Raji (cell line): ENCODE results near the gene INSIG1.

Experiments
- POLR2A ChIP-seq: IDR thresholded peaks from 2 replicates; pipeline ENCODE4 v1.6.1; 2011; ENCODE audit warnings: low read depth, low read length, control low read depth; ENCODE audit not compliant: insufficient read depth

Gene INSIG1

DNA sequence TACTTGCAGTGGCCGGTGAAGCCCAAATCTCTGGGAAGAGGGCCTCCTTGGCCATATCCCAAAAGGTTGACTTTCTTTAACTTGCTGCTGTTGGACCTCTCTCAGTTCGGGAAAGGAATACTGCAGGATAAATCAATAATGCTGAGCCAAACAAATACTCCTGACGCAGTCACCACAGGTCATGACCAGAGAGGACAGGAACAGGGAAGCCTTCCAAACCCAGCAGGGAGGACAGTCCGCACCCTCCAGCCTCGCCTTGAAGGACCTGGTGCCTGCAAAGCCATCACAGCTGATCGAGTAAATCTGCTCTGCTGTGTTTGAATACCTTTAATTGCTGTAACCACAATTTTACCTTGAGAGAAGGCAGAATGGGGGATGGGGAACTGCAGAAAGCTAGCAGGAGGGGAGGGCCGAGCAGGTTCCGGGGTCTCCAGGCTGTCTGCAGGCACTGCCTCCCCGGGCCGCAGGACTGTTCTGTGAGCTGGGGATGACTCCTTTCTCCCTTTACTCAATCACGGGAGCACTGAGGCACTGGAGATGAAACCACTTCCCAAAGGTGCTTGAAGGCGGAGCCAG lies 20.8 kb upstream of the INSIG1 start:
- TF ChIP-seq POLR2A = no peak

DNA sequence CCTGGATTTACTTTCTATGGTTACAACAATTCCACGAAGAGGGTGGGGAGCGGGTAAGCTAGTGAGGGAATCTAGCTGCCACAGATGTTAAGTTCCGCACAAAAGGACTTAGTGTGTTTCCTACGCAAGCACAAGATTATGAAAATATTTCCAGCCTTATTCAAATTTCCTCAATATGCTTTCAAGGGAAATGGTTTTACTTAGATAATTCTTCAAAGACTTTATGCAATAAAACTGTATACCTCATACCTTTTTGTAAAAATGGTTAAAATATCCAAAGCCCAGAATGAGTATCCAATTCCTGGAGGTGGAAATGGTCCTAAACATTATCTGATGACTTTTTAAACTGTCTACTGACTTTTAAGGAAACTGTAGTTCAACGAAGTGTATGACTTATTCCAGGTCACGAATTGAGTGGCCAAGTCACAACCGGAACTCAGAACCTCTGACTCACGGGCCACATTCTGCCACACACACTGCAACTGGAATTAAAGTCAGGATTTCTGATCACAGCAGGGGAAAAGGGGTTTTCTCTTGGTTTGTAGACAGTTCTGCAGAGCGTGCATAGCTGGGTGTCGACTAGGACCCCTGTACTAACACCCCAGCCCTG lies 20.2 kb upstream of the INSIG1 start:
- TF ChIP-seq POLR2A = no peak

DNA sequence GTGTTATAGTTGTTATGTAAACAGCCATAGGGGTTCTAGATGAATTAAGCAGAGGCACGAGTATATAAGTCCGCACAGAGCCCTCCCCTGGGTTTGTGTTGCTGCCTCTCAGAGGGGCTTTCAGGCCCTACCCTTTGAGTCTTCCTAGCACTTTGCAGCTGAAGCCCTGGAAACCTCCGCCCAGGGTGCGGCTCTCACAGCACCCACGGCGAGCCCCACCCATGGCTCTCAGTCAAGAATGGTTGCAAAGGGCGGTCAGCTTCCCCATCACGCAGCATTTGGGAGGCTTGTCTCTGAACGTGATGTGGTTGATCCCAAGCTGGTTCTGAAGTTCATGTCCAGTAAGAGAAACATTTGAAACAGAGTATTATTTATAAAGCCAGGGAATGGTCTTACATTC lies 18.8 kb upstream of the INSIG1 start:
- no peak for TF ChIP-seq POLR2A

DNA sequence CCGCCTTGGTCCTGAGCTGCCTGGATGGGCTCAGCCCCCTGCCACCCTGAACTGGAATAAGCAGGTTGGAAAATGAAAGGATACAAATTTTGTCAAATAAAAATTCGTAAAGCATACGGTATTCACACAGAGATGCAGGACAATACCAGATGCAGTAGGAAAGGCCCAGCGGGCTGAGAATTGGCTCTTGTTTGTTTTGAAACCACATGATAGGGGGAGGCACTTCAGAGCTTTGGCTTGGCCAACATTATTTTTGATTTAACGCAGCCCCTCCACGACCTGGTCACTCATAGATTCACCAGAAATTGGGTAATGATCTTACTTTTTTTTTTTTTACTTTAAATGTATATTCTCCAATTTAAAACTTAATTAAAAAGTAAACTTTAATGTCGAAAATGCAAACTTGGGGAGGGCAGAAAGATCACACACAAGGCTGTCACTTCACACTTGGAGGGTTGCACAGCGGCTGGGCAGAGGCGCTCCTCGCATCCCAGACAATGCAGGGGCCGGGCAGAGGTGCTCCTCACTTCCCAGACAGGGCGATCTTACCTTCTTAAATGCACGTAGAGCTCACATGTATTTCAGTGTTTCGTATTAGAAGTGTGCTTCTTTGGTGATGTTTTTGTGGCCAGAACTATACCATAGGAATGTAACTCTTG lies 17.8 kb upstream of the INSIG1 start:
- TF ChIP-seq POLR2A = no peak

DNA sequence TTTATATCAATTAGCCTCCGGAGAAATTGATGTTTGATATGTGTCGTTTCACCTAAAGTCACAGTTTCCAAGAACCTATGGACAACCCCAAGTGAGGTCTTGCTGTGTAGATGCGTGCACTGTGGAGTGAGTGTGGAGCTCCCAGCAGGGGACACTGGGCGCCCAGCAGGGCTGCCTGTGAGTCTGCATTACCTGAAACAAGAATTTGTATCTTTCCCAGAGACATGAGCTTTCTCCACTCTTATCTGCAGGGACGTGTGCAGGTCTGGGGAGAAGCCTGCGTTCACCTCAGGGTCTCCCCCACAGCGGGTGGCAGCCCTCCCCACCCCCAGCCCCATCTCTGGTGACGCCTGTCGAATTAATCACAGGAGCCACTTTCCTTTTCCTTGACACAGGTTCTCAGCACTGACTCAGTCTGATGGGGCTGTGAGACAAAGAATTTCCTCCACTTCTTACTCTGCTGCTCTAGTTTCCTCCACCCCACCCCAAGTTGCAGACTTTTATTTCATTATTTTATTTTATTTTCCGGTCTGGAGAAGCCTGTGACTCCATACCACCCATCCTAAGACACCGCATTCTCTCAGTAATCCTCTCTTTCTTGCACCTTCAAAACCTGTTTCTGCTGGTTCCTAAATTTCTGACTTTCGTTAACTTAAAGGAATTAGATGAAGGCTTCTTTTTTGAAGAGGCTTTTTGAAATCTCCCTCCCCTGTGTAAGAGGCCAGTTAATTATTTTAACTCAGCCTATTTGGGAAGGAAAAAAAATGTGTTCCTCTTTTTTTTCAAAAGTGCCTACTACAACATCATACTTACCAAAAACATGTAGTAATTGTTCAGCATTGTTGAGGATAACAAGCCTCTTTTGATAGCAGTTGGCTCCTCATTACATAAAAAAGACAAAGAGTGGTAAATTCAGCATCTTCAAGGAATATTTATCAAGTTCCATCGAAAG lies 17.0 kb upstream of the INSIG1 start:
- no peak for TF ChIP-seq POLR2A

DNA sequence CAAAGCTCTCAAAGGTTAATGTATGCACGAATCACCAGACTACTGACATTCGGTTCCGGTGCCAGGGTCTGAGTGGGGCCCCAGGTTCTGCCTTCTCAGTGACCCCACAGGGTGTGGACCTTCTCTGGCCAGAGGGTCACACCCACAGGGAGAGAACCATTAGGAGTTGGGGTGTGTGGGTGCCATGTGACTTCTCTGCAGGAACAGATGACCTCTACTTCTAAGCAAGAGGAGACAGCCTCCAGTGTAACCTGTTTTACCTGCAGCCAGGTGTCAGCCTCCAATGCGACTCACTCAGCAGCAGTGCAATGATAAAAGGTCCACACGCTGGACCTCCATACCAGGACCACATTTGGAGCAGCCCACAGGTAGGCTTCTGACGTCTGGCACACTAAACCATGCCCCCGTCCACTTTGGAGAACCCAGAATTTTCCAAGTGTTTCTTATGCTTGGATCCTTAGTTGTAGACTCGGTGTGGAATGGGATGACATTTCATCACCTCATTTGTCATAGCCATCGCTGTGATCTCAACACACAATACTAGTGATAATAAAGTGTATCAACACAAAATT lies 16.2 kb upstream of the INSIG1 start:
- no peak for TF ChIP-seq POLR2A

DNA sequence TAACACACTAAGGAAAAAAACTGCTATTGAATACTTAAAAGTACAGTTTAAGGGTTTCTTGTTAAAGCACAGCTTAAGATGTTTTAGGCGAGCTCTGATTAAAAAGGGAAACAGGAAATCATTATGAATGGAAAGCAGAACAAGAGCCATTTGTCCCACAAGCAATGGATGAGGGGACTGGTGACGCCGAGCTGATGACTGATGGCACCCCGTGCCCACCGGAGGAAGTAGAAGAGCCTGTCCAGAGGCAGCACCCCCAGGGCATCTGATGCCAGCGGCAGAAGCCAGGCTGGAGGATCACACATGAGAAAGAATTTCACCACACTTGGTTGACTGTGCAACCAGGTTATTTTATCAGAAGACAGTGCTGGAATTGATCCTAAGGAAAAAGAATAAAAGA lies 15.0 kb upstream of the INSIG1 start:
- TF ChIP-seq POLR2A = no peak

DNA sequence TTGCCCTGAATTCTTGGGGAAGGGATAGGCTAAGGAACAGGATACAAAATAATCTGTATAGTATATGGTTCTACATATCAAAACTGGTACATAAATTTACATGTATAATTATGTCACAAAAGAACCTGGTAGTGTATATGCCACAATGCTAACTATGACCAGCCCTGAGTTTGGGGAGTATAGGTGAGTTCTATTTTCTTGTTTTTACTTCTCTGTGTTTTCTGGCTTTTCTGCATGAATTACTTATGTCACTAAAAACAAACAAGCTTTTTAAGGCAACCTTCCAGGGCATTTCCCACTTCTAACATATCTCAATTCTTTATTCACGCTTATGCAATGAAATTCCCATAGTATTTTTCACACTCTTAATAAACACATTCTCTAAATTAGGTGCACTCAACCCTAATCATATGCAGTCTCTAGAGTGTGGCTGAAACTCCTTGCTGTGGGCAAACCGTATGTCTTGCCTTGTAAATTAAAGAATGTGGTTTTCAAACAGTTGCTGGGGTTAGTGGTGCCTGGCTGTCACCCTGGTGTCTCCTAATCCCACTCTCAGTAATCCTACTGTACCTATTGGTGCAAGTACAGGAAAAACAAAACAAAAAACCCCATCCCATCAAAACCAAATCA lies 14.0 kb upstream of the INSIG1 start:
- no peak for TF ChIP-seq POLR2A

DNA sequence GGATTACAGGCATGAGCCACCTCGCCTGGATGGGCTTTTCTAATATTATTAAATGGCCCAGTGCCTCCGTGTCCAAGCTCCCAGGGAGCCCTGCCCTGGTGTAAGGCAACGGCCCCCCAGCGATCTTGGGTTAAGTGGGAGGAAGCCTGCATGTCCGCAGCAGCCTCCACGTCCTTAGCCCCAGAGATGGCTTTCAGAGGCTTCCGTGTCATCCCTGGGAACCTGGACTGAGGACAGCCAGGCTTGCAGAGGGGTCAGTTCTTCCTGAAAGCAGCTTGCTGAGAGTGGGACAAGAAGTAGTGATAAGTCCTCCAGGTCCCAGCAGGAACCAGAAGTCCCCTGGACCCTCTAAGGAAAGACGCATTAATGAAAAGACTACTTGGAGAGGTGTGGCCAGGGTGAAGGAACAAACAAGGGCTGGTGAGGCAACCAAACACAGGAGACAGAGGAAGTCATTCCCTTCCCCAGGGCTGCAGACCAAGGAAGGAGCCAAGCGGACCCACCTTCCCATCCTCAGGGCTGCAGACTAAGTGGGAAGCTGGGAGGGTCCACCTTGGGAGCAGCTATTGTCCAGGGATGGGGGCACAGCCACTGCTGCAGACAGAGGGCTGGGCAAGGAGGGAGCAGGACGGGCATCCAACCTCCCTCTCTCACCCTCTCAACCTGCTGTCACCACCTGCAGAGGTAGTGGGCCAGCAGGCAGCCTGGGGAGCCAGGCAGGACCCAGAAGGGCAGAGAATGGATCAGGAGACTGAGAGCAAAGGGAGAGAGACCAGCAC lies 13.0 kb upstream of the INSIG1 start:
- no peak for TF ChIP-seq POLR2A

DNA sequence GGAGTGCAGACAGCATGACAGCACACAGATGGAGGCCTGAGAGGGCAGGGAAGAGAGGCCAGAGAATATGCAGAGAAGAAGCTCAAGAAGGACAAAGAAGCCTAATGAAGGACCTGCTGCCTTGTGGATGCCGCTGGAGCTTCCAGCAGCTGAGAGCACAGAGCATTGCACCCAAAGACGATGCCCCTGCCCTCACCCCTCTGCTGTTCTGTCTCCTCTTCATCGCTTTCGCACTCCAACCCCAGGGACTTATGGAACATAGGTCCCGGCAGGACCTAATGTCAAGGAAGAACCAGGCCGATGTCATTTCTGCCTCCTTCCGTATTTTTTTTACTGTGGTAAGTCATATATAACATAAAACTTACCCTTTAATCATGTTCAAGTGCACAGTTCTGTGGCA lies 12.3 kb upstream of the INSIG1 start:
- no peak for TF ChIP-seq POLR2A

DNA sequence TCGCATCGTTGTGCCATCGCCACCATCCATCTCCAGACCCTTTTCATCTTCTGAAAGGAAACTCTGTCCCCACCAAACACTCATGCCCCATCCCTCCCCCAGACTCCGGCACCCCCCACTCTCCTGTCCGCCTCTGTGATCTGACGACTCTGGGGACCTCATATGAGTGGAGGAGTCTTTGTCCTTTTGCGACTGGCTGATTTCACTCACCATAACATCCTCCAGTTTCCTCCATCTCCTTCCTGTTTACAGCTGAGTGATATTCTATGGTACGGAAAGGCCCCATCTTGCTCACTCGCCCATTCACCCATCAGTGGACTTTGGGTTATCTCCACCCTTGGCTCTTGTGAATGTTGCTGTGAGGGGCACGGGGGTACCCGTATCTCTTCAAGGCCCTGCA lies 11.8 kb upstream of the INSIG1 start:
- TF ChIP-seq POLR2A = no peak

DNA sequence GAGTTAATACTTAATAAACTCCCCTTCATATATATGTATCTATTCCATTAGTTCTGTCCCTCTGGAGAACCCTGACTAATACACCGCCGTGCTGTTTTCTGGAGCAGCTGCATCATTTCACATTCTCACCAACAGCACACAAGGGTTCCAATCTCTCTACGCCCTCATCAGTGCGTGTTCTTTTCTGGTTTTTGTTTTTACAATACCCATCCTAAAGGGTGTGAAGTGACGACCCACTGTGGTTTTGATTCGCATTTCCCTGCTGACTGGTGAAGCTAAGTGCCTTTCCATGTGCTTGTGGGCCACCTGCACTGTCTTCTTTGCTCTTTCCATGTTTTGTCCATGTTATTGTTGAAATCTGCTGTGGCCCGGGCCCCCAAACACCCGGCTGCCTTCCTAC lies 11.0 kb upstream of the INSIG1 start:
- TF ChIP-seq POLR2A = no peak

DNA sequence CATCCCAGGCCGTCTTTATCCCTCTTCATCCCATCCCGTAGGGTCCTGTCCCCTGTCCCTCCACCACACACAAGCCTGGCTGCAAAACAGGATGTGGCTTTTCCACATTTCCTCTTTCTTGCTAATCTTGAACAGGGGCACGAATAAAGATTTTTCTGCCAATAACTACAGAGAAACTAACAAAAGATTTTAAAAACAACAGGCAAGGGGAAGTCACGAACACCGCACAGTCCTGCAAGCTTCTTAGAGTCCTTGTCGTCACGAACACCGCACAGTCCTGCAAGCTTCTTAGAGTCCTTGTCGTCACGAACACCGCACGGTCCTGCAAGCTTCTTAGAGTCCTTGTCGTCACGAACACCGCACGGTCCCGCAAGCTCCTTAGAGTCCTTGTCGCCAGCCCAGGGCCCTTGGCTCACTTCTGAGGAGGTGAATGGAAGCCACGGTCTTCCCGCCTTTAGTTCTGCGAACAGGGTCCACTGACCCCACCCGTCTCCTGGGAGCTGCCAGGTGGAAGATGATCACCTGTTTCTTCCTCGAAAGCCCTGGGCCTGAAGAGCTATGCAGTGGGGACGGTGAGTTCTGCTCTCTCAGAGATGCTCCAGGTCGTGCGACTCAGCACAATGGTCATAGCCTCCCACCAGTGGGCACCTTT lies 10.3 kb upstream of the INSIG1 start:
- TF ChIP-seq POLR2A = no peak

DNA sequence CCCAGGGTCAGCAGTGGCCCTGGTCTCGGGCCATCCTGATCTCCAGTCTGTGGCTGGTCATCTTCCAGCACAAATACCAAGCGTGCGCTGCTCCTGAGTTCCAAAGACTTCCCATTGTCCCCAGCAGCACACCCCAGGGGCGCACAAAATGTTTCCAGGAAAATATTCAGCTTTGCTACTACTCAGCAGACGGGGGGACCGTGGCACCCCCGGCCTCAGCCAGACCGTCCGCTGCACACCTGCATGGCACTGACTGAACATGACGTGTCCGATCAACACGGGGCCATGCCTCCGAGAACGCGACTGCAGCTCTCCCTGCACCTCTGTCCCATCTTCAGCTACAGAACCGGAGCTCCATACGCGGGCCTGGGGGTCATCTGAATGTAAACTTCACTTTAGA lies 9.6 kb upstream of the INSIG1 start:
- TF ChIP-seq POLR2A = no peak
